ENCODE results near the gene KRT33A. TPM values are rescaled to one million over a fixed set of nuclear protein-coding genes. Genes with fewer than 3 reads are reported as not detected.

Gene KRT33A
- total RNA-seq, 1 experiment from 2014 or later, result not detected

DNA sequence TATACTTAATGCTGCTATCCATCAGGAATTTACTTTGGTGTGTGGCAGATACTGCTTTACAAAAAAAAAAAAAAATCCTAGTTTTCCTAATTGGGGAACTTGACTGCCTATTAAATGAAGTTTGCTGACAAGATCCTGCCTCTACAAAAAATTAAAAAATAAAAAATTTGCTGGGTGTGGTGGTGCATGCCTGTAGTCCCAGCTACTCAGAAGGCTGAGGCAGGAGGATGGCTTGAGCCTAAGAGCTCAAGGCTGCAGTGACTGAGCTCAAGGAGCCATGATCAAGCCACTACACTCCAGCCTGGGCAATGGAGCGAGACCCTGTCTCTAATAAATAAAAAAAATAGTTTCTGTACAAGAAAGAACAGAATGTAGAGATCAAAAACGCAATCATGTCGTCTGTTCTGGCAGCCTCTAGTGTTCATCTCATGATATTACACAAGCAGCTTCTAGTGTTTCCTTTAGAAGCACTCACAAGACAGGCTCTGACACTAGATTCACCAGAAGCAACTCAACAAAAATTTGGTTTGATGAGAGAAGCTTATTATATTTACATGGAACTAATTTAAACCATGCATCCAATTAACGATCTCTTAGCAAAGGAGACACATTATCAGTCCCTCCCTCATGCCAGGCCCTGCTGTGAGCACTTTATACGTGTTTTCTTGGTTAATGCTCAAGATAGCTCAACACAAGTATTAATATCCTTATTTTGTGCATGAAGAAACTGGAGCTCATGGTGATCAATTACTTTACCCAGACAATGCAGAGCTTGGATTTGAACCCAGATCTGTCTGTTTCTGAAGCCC lies 28.3 kb downstream of the KRT33A start:
- in situ Hi-C loops (cut with HindIII; ENCODE audit: low pct_unique_long_range_greater_than_20kb, low sequenced_read_pairs), result no loop called here
- DNase-seq (ENCODE audit: low read depth, low spot score), result peak; percentile 62

DNA sequence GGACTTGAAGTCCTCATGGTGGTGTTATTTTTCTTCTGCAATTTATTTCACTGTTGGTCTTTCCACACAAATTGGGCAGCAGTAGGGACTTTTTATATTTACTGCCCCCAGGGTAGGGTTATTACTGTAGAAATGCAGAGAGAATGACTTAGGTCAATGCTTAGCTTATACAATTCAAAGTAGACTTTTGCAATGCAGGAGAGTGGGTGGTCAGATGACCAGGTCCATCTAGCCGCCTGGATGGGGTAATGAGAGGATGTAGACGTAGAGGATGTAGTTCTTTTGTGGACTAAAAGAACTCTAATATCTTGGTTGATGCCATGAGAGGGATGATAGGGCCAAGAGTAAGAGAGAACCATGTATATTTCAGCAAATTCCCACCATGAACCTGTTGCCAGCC lies 32.4 kb downstream of the KRT33A start:
- in situ Hi-C loops (cut with HindIII; ENCODE audit: low pct_unique_long_range_greater_than_20kb, low sequenced_read_pairs), result no loop called here
- DNase-seq (ENCODE audit: low read depth, low spot score), result no peak

DNA sequence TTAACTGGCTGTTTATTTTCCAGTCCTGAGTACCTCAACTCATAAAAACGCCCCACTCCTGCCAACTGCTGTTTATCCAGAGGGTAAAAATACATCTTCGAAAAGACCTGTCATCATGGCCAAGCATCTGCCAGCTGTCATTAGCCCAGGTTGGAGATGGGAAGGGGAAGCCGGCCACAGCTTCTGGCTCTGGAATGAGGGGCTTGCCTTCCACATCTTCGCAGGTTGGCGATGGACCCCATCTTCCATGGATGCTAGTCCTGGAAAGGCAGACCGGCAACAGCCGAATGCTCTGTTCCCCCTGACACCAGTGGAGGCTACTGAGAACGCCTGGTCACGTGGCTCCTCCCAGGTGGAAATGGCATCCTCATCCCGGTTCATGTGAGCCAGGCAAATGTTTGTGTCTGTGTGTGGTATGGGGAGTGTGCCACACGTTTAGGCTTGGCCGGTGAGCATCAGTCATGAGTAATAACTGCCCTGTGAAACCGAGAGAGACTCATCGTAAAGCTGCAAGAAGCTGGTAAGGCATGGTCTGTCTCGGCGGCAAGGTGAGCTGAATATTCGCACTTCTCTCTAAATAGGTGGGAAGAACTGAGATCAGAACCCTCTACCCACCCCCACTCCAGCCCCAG lies 34.7 kb downstream of the KRT33A start:
- in situ Hi-C loops (cut with HindIII; ENCODE audit: low pct_unique_long_range_greater_than_20kb, low sequenced_read_pairs), result no loop called here
- DNase-seq (ENCODE audit: low read depth, low spot score), result no peak

DNA sequence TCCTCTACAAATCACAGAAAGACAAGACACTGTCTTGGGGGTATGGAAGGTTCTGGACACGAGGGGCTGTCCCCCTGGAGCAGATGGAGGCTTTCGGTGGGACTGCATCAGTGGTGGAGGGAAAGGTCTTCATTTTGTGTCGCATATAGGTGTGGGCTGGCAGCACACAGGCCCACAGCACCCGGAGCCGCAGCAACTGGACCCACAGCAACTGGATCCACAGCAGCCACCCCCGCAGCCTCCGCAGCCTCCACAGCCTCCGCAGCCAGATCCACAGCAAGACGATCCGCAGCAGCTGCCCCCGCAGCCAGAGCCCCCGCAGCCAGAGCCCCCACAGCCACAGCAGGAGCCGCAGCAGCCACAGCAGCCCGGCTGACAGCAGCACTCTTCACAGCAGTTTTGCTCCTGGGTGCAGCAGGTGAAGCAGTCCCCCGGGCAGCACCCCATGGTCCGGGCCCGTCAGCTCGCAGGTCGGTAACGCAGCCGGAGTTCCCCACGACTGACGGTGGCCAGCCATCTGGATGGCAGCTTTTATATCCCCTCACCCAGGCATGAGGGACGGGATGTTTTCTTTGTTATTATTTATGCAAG lies 35.3 kb downstream of the KRT33A start, which contains the start of gene KRTAP17-1:
Gene KRTAP17-1 (minus strand): TSS at position 507 of the 591 bp plus-strand sequence. CDS start 60 bp downstream, at position 447.
- no peak for DNase-seq (ENCODE audit: low read depth, low spot score)
- in situ Hi-C loops (cut with HindIII; ENCODE audit: low pct_unique_long_range_greater_than_20kb, low sequenced_read_pairs), result no loop called here

DNA sequence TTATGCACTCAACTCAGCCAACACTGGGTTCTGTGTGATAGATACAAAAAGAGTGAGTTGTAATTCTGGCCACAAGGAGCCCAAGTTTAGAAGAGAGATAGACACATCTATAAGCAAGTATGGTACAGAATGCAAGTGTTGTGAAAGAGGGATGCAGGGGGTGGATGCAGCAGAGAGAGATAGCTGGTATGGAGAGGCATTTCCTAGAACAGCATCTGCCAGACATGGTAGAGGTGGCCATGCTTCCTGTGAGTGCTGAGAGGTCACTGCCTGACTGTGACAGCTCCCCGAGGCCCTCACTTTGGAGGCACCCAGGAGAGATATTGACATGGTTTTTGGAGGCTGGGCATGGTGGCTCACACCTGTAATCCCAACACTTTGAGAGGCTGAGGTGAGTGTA lies 39.5 kb downstream of the KRT33A start:
- in situ Hi-C loops (cut with HindIII; ENCODE audit: low pct_unique_long_range_greater_than_20kb, low sequenced_read_pairs), result no loop called here
- no peak for DNase-seq (ENCODE audit: low read depth, low spot score)

DNA sequence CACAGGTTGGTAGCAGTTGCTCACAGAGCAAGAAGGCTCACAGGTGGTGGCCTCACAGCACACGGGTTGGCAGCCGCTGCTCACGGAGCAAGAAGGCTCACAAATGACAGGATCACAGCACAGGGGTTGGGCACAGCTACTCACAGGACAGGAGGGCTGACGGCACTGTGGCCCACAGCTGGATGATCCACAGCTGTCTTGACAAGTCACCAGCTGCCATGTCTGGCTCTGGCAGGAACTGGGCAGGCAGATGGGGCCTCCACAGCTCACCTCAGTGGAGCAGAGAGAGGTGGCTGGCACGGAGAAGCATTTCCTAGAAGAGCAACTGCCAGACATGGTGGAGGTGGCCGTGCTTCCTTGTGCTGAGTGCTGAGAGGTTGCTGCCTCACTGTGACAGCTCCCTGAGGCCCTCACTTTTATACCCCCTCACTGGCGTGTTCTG lies 41.7 kb downstream of the KRT33A start, which contains the start of gene KRTAP16-1:
Gene KRTAP16-1 (minus strand): TSS at position 392 of the 442 bp plus-strand sequence. CDS start 56 bp downstream, at position 336.
- DNase-seq (ENCODE audit: low read depth, low spot score), result no peak
- in situ Hi-C loops (cut with HindIII; ENCODE audit: low pct_unique_long_range_greater_than_20kb, low sequenced_read_pairs), result no loop called here

DNA sequence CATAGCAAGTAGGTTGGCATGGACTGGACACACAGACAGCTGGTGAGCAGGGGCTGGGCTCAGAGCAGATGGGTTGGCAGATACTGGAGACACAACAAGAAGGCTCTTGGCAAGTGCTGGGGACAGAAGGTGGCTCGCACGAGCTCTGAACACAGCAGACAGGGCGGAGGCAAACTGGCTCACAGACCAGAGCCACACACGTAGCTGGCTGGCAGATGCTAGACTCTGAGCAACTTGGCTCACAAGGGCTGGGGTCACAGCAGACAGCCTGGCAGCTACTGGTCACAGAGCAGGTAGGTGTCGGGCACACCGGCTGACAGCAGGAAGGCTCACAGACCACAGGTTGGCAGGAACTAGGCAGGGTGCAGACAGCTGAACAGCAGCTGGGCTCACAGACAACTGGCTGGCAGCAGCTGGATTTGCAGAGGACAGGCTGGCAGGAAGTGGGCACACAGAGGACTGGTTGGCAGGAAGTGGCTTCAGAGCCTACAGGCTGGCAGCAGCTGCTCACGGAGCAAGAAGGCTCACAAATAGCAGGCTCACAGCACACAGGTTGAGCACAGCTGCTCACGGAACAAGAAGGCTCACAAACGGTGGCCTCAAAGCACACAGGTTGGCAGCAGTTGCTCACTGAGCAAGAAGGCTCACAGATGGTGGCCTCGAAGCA lies 42.2 kb downstream of the KRT33A start:
- in situ Hi-C loops (cut with HindIII; ENCODE audit: low pct_unique_long_range_greater_than_20kb, low sequenced_read_pairs), result no loop called here
- DNase-seq (ENCODE audit: low read depth, low spot score), result no peak

DNA sequence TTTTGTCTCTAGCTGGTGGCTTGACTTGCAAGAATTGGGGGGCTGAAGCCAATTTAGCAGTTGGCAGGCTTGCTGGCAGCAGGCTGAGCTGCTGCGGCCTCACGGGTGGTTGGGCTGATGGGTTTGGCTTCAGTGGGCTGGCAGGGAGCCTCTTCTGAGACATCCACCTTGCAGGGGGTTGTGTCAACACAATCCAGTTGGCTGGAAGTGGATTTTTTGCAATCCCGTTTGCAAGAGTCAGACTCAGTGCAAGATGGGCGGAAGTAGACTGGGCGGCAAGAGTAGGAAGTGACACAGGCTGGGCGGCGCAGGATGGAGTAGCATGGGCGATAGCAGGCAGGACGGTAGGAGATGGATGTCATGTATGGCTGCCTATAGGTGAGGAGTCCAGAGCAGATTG lies 43.0 kb downstream of the KRT33A start:
- in situ Hi-C loops (cut with HindIII; ENCODE audit: low pct_unique_long_range_greater_than_20kb, low sequenced_read_pairs), result no loop called here
- DNase-seq (ENCODE audit: low read depth, low spot score), result no peak

DNA sequence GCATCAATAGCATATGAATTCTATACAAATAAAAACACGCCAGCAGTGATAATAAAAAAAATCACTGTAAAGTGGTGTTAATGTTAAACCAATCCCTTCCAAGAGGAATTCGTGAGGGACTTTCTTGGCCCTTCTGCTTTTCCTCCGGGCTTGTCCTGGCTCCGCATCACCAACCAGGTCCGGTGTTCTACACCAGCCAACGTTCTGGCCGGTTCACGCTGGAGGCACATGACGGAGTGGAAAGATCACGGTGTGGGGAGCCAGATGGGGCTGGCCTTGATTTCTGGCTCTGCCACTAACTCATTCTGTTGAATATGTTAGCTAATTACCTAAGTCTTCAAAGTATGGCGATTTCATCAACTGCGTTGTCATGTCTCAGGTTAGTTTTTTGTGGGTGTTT lies 46.5 kb downstream of the KRT33A start:
- no peak for DNase-seq (ENCODE audit: low read depth, low spot score)
- in situ Hi-C loops (cut with HindIII; ENCODE audit: low pct_unique_long_range_greater_than_20kb, low sequenced_read_pairs), result no loop called here

DNA sequence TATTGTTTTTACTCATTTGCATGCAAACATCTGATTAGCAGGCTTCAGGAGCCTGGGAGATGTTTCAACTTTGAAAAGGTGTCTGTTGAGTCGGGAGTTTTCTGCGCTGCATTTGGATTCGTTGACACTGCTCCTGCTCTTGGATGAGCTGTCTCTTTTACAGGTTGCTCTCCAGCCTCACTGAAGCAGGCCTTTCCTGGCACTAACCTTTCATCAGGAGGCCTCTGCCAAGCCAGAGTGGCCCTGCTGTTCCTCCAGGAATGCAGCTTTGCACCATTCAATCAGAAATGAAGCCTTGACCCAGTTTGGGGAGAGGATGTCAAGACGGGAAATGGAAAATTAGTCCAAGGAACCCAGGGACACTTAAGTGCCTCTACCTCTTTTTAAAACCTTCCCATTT lies 47.6 kb downstream of the KRT33A start:
- in situ Hi-C loops (cut with HindIII; ENCODE audit: low pct_unique_long_range_greater_than_20kb, low sequenced_read_pairs), result no loop called here

DNA sequence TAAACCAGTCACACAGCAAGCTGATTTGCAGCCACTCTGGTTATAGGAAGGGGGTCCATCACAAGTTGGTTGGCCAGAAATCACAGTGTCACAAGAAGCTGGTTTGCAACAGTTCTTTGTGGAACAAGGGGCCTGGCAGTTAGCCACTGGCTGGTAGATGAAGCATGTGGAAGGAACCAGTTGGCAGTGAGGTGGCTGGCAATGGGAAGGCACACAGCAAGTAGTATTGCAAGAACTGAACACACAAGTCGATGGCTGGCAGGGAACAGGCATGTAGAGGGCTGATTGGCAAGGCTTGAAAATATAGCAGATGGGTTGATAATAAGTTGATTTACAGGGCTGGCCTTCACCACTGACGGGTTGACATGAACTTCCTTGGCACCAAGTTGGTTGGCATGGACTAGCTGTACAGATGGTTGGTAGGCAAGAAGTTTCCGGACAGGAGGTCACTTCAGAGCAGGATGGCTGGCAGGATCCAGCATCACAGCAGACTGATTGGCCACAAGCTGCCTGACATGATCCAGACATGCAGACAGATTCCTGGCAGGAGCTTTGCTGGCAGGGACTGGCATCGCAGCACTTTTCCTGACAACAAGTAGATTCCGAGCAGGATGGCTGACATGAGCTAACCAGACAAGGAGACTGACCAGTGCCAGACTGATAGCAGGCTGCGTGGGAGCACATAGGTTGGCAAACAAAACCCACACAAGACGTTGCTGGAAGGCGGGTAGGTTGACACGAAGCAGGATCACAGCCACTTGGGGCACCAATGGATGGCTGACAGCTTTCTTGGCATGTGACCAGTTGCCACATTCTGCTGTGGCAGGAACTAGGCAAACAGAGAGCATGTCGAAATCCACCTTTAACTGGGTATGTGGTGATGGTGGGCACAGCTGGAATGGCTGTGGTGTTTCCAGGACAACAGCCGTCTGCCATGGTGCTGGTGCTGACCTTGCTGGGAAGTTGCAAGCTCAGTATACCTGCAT lies 48.4 kb downstream of the KRT33A start, which contains the start of gene KRTAP29-1:
Gene KRTAP29-1 (minus strand): TSS at position 936 of the 986 bp plus-strand sequence. CDS start 0 bp downstream, at position 936.
- in situ Hi-C loops (cut with HindIII; ENCODE audit: low pct_unique_long_range_greater_than_20kb, low sequenced_read_pairs), result no loop called here
- no peak for DNase-seq (ENCODE audit: low read depth, low spot score)

More for the DNA sequence above, 47.6 kb downstream of the KRT33A start:
- DNase-seq (ENCODE audit: low read depth, low spot score), result no peak

DNA sequence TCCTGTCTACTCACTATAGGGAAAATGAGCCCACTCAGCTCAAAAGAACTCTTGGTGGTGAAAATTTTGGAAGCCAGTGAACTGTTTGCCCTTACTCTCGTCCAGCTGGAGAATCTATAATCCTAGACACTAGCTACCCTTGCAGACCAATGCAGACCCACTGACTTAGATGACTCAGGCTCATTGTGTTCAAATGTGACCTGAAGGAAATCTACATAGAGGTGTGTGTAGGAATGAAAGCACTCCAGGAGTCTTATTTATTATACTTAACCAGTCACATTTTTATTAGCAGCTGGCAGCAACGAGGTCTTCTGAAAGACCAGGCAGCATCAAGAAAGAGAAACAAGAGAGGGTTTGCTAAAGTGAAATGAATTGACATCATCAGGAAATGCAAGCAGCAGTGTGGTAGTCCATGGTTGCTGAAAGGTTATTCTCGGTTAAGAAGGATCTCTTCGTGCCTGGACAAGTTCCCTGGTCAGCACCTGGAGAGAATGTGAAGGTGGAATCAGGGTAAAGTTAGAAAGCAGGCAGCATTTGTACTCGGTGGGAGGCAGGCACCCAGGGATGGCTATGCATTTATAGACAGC lies 49.3 kb downstream of the KRT33A start:
- no peak for DNase-seq (ENCODE audit: low read depth, low spot score)
- in situ Hi-C loops (cut with HindIII; ENCODE audit: low pct_unique_long_range_greater_than_20kb, low sequenced_read_pairs), result no loop called here

DNA sequence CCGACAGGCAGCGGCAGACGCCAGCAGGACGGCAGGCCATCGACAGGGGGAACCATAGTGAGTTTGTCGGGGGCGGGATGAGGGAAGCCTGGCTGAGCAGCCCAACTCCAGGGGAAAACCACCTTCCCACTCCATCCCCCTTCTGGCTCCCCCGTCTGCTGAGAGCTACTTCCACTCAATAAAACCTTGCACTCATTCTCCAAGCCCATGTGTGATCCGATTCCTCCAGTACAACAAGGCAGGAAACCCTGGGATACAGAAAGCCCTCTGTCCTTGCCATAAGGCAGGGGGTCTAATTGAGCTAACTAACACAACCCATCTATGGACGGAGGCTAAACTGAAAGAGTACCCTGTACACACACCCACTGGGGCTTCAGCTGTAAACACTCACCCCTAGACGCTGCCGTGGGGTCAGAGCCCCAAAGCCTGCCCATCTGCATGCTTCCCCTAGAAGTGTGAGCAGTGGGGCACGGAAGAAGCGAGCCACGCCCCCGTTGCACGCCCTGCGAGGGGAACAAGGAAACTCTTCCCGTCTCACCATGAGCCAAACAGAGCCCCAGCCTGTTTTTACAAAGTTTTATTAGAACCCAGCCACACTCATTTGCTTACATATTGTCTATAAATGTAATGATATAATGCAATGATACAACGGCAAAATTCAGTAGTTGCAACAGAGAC lies 52.0 kb downstream of the KRT33A start:
- no peak for DNase-seq (ENCODE audit: low read depth, low spot score)
- in situ Hi-C loops (cut with HindIII; ENCODE audit: low pct_unique_long_range_greater_than_20kb, low sequenced_read_pairs), result no loop called here

DNA sequence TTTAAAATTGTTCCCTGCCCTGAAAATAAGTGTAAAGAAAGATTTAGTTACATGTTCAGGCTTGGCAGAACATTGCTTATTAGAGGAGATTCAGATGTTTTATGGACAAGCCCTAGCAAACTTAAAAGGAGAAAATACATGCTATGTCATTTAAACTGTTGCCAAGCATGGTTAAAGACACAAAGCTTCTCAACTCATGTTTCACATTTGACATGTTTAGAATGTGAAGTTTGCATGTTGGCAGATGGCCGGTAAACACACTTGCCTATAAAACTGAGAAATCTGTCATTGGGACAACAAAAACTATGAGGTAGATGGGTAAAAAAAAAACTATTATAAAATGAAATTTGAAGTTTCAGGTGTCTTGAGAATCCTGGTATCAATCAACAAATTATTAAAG lies 53.8 kb downstream of the KRT33A start:
- no peak for DNase-seq (ENCODE audit: low read depth, low spot score)
- in situ Hi-C loops (cut with HindIII; ENCODE audit: low pct_unique_long_range_greater_than_20kb, low sequenced_read_pairs), result no loop called here

Measured in SK-MEL-5 (cell line).